Endothelial cell of umbilical vein (primary cell): ENCODE results near the gene RIC1. TPM values are rescaled to one million over a fixed set of nuclear protein-coding genes. Genes with fewer than 3 reads are reported as not detected.
A peak's percentile ranks its signal among the peaks of the same experiment; 100 is the strongest.

ENCODE experiments used
- BruUV-seq: library from RNA; stranded (reverse); fragments of 400-500 nt; replicated peaks from 2 replicates; lab custom pipeline; 2021; lab: Mats Ljungman, UMichigan
- CTCF ChIA-PET: fragments of 300-600, 350-600 bp; sonication (Branson Sonifier 250); formaldehyde crosslinking; loops from one replicate; lab custom pipeline; 2021; ENCODE audit warnings: antibody characterized with exemption, inconsistent platforms; lab: Charles Lee
- POLR2A ChIA-PET: fragments of 300-600, 350-600 bp; sonication (Branson Sonifier 250); formaldehyde crosslinking; loops from one replicate; lab custom pipeline; 2021; ENCODE audit warnings: antibody characterized with exemption, inconsistent platforms; lab: Charles Lee
- DNase-seq: peaks from one replicate; pipeline ENCODE4 v3.0.0-alpha.2; 2011; ENCODE audit warnings: low read depth, low spot score
- FAIRE-seq: peaks from 2 replicates; lab custom pipeline; 2011; peaks lifted over from hg19 to GRCh38; lab: Jason Lieb, UNC
- H2AFZ ChIP-seq: 2 replicates; pipeline ENCODE4 v1.6.0; 2012; ENCODE audit warnings: low read depth, low read length, control low read depth, inconsistent platforms
- H3K27ac ChIP-seq: 2 replicates; pipeline ENCODE4 v1.5.1; 2011; ENCODE audit warnings: low read depth, mild to moderate bottlenecking, control low read depth, low read length, moderate library complexity; ENCODE audit not compliant: insufficient read depth
- H3K27me3 ChIP-seq, 2 experiments: 2 replicates each; pipeline versions ENCODE4 v1.6.0 to v1.6.1; 2011; ENCODE audit warnings: low read length in 2 of 2, mixed read lengths in 1 of 2; ENCODE audit not compliant: control insufficient read depth in 2 of 2, insufficient read depth in 2 of 2
- H3K36me3 ChIP-seq, 2 experiments: 2 replicates in 1 of 2; 3 replicates in 1 of 2; pipeline ENCODE4 v1.5.1; 2011; ENCODE audit warnings: low read length in 2 of 2, mild to moderate bottlenecking in 1 of 2, moderate library complexity in 1 of 2; ENCODE audit not compliant: control insufficient read depth in 2 of 2, insufficient read depth in 2 of 2; ENCODE audit errors: extremely low read depth in 1 of 2
- H3K4me1 ChIP-seq: 3 replicates; pipeline ENCODE4 v1.5.1; 2011; ENCODE audit warnings: mild to moderate bottlenecking, low read length; ENCODE audit not compliant: control insufficient read depth, insufficient read depth; ENCODE audit errors: extremely low read depth
- H3K4me2 ChIP-seq: 2 replicates; pipeline ENCODE4 v1.6.1; 2011; ENCODE audit warnings: low read length, control low read depth, mixed read lengths; ENCODE audit not compliant: insufficient read depth
- H3K4me3 ChIP-seq, 3 experiments: fragments of 200-600 bp in 1 of 3; sonication (generic), shearing (Covaris generic) in 1 of 3; replicated peaks in 1 of 3; 2 replicates each; pipeline ENCODE4 v1.5.1; 2011 to 2016; ENCODE audit warnings: control low read depth in 3 of 3, low read length in 3 of 3, mild to moderate bottlenecking in 2 of 3, inconsistent platforms in 1 of 3, low read depth in 1 of 3, moderate library complexity in 1 of 3; ENCODE audit not compliant: insufficient read depth in 1 of 3
- H3K79me2 ChIP-seq: 2 replicates; pipeline ENCODE4 v1.6.0; 2012; ENCODE audit warnings: low read length, inconsistent platforms; ENCODE audit not compliant: control insufficient read depth, insufficient read depth
- H3K9ac ChIP-seq: replicated peaks from 2 replicates; pipeline ENCODE3; 2011; ENCODE audit warnings: low read length, control low read depth; ENCODE audit not compliant: insufficient read depth; ENCODE audit errors: extremely low read depth
- H3K9me1 ChIP-seq: replicated peaks from 3 replicates; pipeline ENCODE4 v1.6.0; 2011; ENCODE audit warnings: mild to moderate bottlenecking, low read length; ENCODE audit not compliant: control insufficient read depth, insufficient read depth; ENCODE audit errors: extremely low read depth
- H3K9me3 ChIP-seq: replicated peaks from 2 replicates; pipeline ENCODE4 v1.5.1; 2012; ENCODE audit warnings: low read length, inconsistent platforms; ENCODE audit not compliant: control insufficient read depth, insufficient read depth
- H4K20me1 ChIP-seq: replicated peaks from 2 replicates; pipeline ENCODE3; 2011; ENCODE audit warnings: mild to moderate bottlenecking, low read length; ENCODE audit not compliant: control insufficient read depth, insufficient read depth; ENCODE audit errors: extremely low read depth
- CTCF ChIP-seq, 2 donors: IDR thresholded peaks; 1 replicate in 1 of 2; 2 replicates in 1 of 2; pipeline ENCODE4 v1.5.1; 2011; ENCODE audit warnings: low read length in 2 of 2, mild to moderate bottlenecking in 2 of 2, moderate library complexity in 2 of 2, control low read depth in 1 of 2, inconsistent platforms in 1 of 2, low read depth in 1 of 2; ENCODE audit not compliant: insufficient read depth in 1 of 2; ENCODE audit errors: extremely low read depth in 1 of 2
- EZH2 ChIP-seq: IDR thresholded peaks from 2 replicates; pipeline ENCODE4 v1.6.1; 2012; ENCODE audit warnings: borderline replicate concordance, low read depth, mild to moderate bottlenecking, moderate library complexity, low read length, inconsistent platforms; ENCODE audit not compliant: severe bottlenecking
- FOS ChIP-seq: IDR thresholded peaks from 2 replicates; pipeline ENCODE4 v1.6.1; 2011; ENCODE audit warnings: mild to moderate bottlenecking, low read length, moderate library complexity, borderline replicate concordance; ENCODE audit not compliant: insufficient read depth
- GATA2 ChIP-seq: IDR thresholded peaks from 2 replicates; pipeline ENCODE4 v1.7.0; 2011; ENCODE audit warnings: low read depth, mild to moderate bottlenecking, moderate library complexity, mixed read lengths, low read length; ENCODE audit not compliant: insufficient read length, insufficient read depth
- JUN ChIP-seq: IDR thresholded peaks from 2 replicates; pipeline ENCODE4 v1.6.1; 2011; ENCODE audit warnings: borderline replicate concordance, low read depth; ENCODE audit not compliant: insufficient read length, insufficient read depth
- MAX ChIP-seq: IDR thresholded peaks from 2 replicates; pipeline ENCODE4 v1.6.1; 2011; ENCODE audit not compliant: insufficient read depth, insufficient read length
- MYC ChIP-seq: IDR thresholded peaks from one replicate; pipeline ENCODE4 v1.6.1; 2011; ENCODE audit warnings: mild to moderate bottlenecking, low read depth, low read length
- POLR2A ChIP-seq: IDR thresholded peaks from 2 replicates; pipeline ENCODE4 v1.6.1; 2012; ENCODE audit warnings: low read depth, mild to moderate bottlenecking, control low read depth, low read length
- POLR2AphosphoS5 ChIP-seq: IDR thresholded peaks from 2 replicates; pipeline ENCODE4 v1.6.1; 2012; ENCODE audit warnings: low read depth, mild to moderate bottlenecking, control low read depth, low read length, moderate library complexity; ENCODE audit not compliant: insufficient read depth
- dilution Hi-C: fragments of 300-500 bp; cut with MboI; formaldehyde crosslinking; loops from one replicate; pipeline ENCODE4 v1.15.0; 2019; ENCODE audit warnings: low sequenced_read_pairs; ENCODE audit not compliant: extremely low pct_ligation_motif_present
- intact Hi-C: fragments of 100-400 bp; cut with micrococcal nuclease; formaldehyde crosslinking; loops from one replicate; pipeline ENCODE4 v1.10.0; 2022
- polyA plus RNA-seq, 4 experiments: library from polyadenylated mRNA; depleted of rRNA in 3 of 4; stranded (reverse) in 3 of 4; unstranded in 1 of 4; fragments of >200 nt; gene quantifications; 2 replicates each; pipeline versions ENCODE4 v1.2.1 to v1.2.3, GENCODE V29; 2011 to 2012; ENCODE audit warnings: missing spikeins in 1 of 4
- total RNA-seq: library from RNA; stranded (reverse); gene quantifications from 2 replicates; pipeline ENCODE4 v1.2.3, GENCODE V29; 2021

Gene RIC1
- total and polyA plus RNA-seq, 2 donors (not counting 3 experiments of a cell fraction or from before 2014, with no cell fraction given): 14.0 to 23.5 TPM

- intact Hi-C loops (loop anchor here (5.0 kb wide), 2 partner anchors 108 to 697 kb away; no protein-coding TSS in a partner anchor), dilution Hi-C loops (no loop called here)
- Histone ChIP-seq H2AFZ (peak overlapping the region; percentile 100), H3K4me2 (peak overlapping the region; percentile 99), H3K27ac (no peak overlapping the region), H3K79me2 (no peaks in the 10 kb centered on the region), H4K20me1 (no peaks in the 10 kb centered on the region), H3K9me1 (no peaks in the 10 kb centered on the region), H3K4me3 (peak overlapping the region in 2 of 3 experiments; percentile 88 to 98), H3K4me1 (peaks cover 9% of the 10 kb centered on the region), H3K27me3 (no peaks in the 10 kb centered on the region), H3K36me3 (no peaks in the 10 kb centered on the region), H3K9me3 (no peaks in the 10 kb centered on the region), H3K9ac (peak overlapping the region; percentile 77)
- ChIA-PET POLR2A (interaction anchor here (0.7 to 2.2 kb wide), 2 partner anchors 19 to 698 kb away, joined by 3 to 11 read pairs; partner anchors contain the start of gene RIC1), CTCF (interaction anchor here (0.7 to 2.8 kb wide), 15 partner anchors 9 to 859 kb away, joined by 3 to 29 read pairs (median 5); partner anchors contain the start of genes CD274, INSL6 and RIC1)
- DNase-seq: no peak
- TF ChIP-seq MYC (no peak), MAX (no peak), GATA2 (peak; percentile 28)
- BruUV-seq: no TSS peak
- FAIRE-seq: no peak
Measured at GRCh38 chr9:5609226-5609596, 19.7 kb upstream of the RIC1 start.

- FAIRE-seq (no peak), DNase-seq (no peak)
- no peak overlapping the region for H3K9ac ChIP-seq
- no peaks in the 10 kb centered on the region for H3K27me3 ChIP-seq
- no peak overlapping the region for H3K4me2 ChIP-seq
- H3K9me3 ChIP-seq: no peaks in the 10 kb centered on the region
- no peaks in the 10 kb centered on the region for H4K20me1 ChIP-seq
- no peaks in the 10 kb centered on the region for H3K9me1 ChIP-seq
- no peak overlapping the region for H3K27ac ChIP-seq
- H3K4me1 ChIP-seq: peaks cover 9% of the 10 kb centered on the region
- no peak overlapping the region for H2AFZ ChIP-seq
- BruUV-seq: no TSS peak
- H3K36me3 ChIP-seq: no peaks in the 10 kb centered on the region
- no peak overlapping the region for H3K4me3 ChIP-seq
- intact Hi-C loops (no loop called here), dilution Hi-C loops (no loop called here)
- ChIA-PET POLR2A (no interaction called here), CTCF (interaction anchor here (2.8 kb wide), 1 partner anchor 10 kb away, joined by 29 read pairs; no protein-coding TSS in a partner anchor)
- H3K79me2 ChIP-seq: no peaks in the 10 kb centered on the region
- TF ChIP-seq GATA2: no peak
- no peak for TF ChIP-seq EZH2
- no peak for TF ChIP-seq MAX
- no peak for TF ChIP-seq POLR2AphosphoS5
- no peak for TF ChIP-seq MYC
- TF ChIP-seq JUN: no peak
- TF ChIP-seq CTCF (IDR thresholded peaks at IDR 0.05; ENCODE audit: extremely low read depth in 1 of 2, insufficient read depth in 1 of 2, low read depth in 1 of 2, low read length in 2 of 2): no peak
- no peak for TF ChIP-seq FOS
- TF ChIP-seq POLR2A: no peak
Measured at GRCh38 chr9:5610491-5610890, 18.4 kb upstream of the RIC1 start.
